HEK293 (cell line): ENCODE data around the gene RBM4.

Experiments used
- GLI4 ChIP-seq: fragments of 450-650 bp; formaldehyde crosslinking; IDR thresholded peaks from 2 replicates; pipeline ENCODE4 v1.5.1; 2016; ENCODE audit warnings: missing biosample characterization, missing genetic modification characterization
- GLIS1 ChIP-seq: fragments of 450-650 bp; formaldehyde crosslinking; IDR thresholded peaks from 2 replicates; pipeline ENCODE4 v1.5.1; 2016; ENCODE audit warnings: missing biosample characterization, missing genetic modification characterization
- HOXD13 ChIP-seq: sonication (generic); formaldehyde crosslinking; IDR thresholded peaks from 2 replicates; pipeline ENCODE4 v1.8.0; 2022; ENCODE audit warnings: missing genetic modification reagents, borderline replicate concordance
- KLF16 ChIP-seq: fragments of 450-650 bp; formaldehyde crosslinking; IDR thresholded peaks from 2 replicates; pipeline ENCODE4 v1.5.1; 2017; ENCODE audit warnings: missing biosample characterization, missing genetic modification characterization
- PRDM4 ChIP-seq: fragments of 450-650 bp; formaldehyde crosslinking; IDR thresholded peaks from 2 replicates; pipeline ENCODE4 v1.5.1; 2017; ENCODE audit warnings: missing biosample characterization, missing genetic modification characterization
- WT1 ChIP-seq: fragments of 450-650 bp; formaldehyde crosslinking; IDR thresholded peaks from 2 replicates; pipeline ENCODE4 v1.5.1; 2016; ENCODE audit warnings: missing biosample characterization, missing genetic modification characterization
- ZBTB21 ChIP-seq: fragments of 450-650 bp; formaldehyde crosslinking; IDR thresholded peaks from 2 replicates; pipeline ENCODE4 v1.5.1; 2017; ENCODE audit warnings: missing biosample characterization, missing genetic modification characterization
- ZBTB48 ChIP-seq: fragments of 450-650 bp; formaldehyde crosslinking; IDR thresholded peaks from 2 replicates; pipeline ENCODE4 v1.5.1; 2016; ENCODE audit warnings: missing biosample characterization, missing genetic modification characterization
- ZBTB49 ChIP-seq: fragments of 450-650 bp; formaldehyde crosslinking; IDR thresholded peaks from 2 replicates; pipeline ENCODE4 v1.5.1; 2016; ENCODE audit warnings: missing biosample characterization, missing genetic modification characterization, low read depth
- ZNF169 ChIP-seq: fragments of 450-650 bp; formaldehyde crosslinking; IDR thresholded peaks from 2 replicates; pipeline ENCODE4 v1.5.1; 2016; ENCODE audit warnings: missing biosample characterization, missing genetic modification characterization
- ZNF174 ChIP-seq: fragments of 450-650 bp; formaldehyde crosslinking; IDR thresholded peaks from 2 replicates; pipeline ENCODE4 v1.5.0; 2017; ENCODE audit warnings: missing biosample characterization, mild to moderate bottlenecking, missing genetic modification characterization
- ZNF248 ChIP-seq: fragments of 450-650 bp; formaldehyde crosslinking; IDR thresholded peaks from 2 replicates; pipeline ENCODE4 v1.5.1; 2017; ENCODE audit warnings: missing biosample characterization, missing genetic modification characterization
- ZNF274 ChIP-seq, 2 experiments: fragments of 200-500 bp in 1 of 2; fragments of 450-650 bp in 1 of 2; sonication (Bioruptor generic) in 1 of 2; formaldehyde crosslinking in 1 of 2; IDR thresholded peaks; 2 replicates each; pipeline versions ENCODE4 v1.5.1 to v1.6.1; 2014 to 2016; ENCODE audit warnings: borderline replicate concordance in 1 of 2, inconsistent platforms in 1 of 2, low read length in 1 of 2, missing biosample characterization in 1 of 2, missing genetic modification characterization in 1 of 2
- ZNF292 ChIP-seq: fragments of 450-650 bp; formaldehyde crosslinking; IDR thresholded peaks from 2 replicates; pipeline ENCODE4 v1.5.1; 2016; ENCODE audit warnings: low read depth, missing biosample characterization, missing genetic modification characterization, borderline replicate concordance
- ZNF335 ChIP-seq: fragments of 450-650 bp; formaldehyde crosslinking; conservative IDR thresholded peaks from 2 replicates; pipeline ENCODE4 v1.5.1; 2016; ENCODE audit warnings: missing biosample characterization, missing genetic modification characterization
- ZNF350 ChIP-seq: fragments of 450-650 bp; formaldehyde crosslinking; IDR thresholded peaks from 2 replicates; pipeline ENCODE4 v1.5.0; 2017; ENCODE audit warnings: missing biosample characterization, mild to moderate bottlenecking, missing genetic modification characterization
- ZNF404 ChIP-seq: fragments of 450-650 bp; formaldehyde crosslinking; IDR thresholded peaks from 2 replicates; pipeline ENCODE4 v1.5.1; 2017; ENCODE audit warnings: missing biosample characterization, missing genetic modification characterization
- ZNF501 ChIP-seq: fragments of 450-650 bp; formaldehyde crosslinking; IDR thresholded peaks from 2 replicates; pipeline ENCODE4 v1.5.1; 2016; ENCODE audit warnings: missing biosample characterization, missing genetic modification characterization
- ZNF514 ChIP-seq: fragments of 450-650 bp; formaldehyde crosslinking; IDR thresholded peaks from 2 replicates; pipeline ENCODE4 v1.5.1; 2016; ENCODE audit warnings: missing biosample characterization, missing genetic modification characterization
- ZNF600 ChIP-seq: fragments of 450-650 bp; formaldehyde crosslinking; IDR thresholded peaks from 2 replicates; pipeline ENCODE4 v1.5.1; 2016; ENCODE audit warnings: missing biosample characterization, missing genetic modification characterization
- ZNF621 ChIP-seq: fragments of 450-650 bp; formaldehyde crosslinking; IDR thresholded peaks from 2 replicates; pipeline ENCODE4 v1.5.1; 2017; ENCODE audit warnings: missing biosample characterization, missing genetic modification characterization
- ZNF624 ChIP-seq: fragments of 450-650 bp; formaldehyde crosslinking; IDR thresholded peaks from 2 replicates; pipeline ENCODE4 v1.5.1; 2017; ENCODE audit warnings: missing biosample characterization, missing genetic modification characterization
- ZSCAN18 ChIP-seq: fragments of 450-650 bp; formaldehyde crosslinking; IDR thresholded peaks from 2 replicates; pipeline ENCODE4 v1.5.1; 2016; ENCODE audit warnings: missing biosample characterization, missing genetic modification characterization
- ZSCAN30 ChIP-seq: fragments of 450-650 bp; IDR thresholded peaks from 2 replicates; pipeline ENCODE4 v1.5.1; 2018; ENCODE audit warnings: missing biosample characterization, mild to moderate bottlenecking, missing genetic modification characterization, moderate library complexity
- TF ChIP-seq, protein P1 (sequence below): fragments of 450-650 bp; formaldehyde crosslinking; IDR thresholded peaks from 2 replicates; pipeline ENCODE4 v1.5.1; 2016; ENCODE audit warnings: missing biosample characterization, missing genetic modification characterization
- TF ChIP-seq, protein P2 (sequence below): fragments of 450-650 bp; formaldehyde crosslinking; optimal IDR thresholded peaks from 2 replicates; pipeline ENCODE3; 2016; ENCODE audit warnings: missing biosample characterization, mild to moderate bottlenecking, missing genetic modification characterization
- TF ChIP-seq, protein P3 (sequence below): fragments of 450-650 bp; IDR thresholded peaks from 2 replicates; pipeline ENCODE4 v1.5.1; 2018; ENCODE audit warnings: missing biosample characterization, missing genetic modification characterization

The RBM4 gene

DNA sequence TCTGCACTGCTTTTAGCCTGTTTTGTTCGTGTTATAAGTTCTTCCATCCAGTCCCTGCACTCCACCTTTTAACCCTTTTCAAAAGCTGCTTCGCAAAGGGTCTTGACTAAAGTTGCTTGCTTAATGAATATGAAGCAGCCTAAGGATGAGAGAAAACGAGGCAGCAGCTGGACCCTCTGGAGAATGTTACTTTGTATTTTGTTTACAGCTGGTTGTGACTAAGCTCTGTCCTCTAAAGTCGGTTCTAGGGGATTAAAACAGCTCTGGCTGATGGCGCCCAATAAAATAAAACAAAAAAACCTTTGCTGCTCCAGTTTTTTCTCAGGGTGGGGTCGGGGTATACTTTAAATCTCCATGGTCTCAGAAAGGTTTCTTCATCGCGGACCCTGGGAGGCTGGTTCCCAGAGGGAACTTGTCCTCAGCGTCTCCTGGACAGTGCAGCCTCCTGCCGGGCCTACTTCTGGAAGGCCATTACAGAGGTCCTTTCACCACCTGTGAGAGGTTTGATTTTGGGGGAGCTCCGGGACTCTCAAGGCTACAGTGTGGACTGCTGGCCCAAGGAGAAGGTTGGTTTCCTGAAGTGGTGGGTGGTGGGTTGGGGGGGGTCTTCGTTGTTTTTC is 836 bp upstream of the RBM4 start (continued):
- TF ChIP-seq, protein P1, sequence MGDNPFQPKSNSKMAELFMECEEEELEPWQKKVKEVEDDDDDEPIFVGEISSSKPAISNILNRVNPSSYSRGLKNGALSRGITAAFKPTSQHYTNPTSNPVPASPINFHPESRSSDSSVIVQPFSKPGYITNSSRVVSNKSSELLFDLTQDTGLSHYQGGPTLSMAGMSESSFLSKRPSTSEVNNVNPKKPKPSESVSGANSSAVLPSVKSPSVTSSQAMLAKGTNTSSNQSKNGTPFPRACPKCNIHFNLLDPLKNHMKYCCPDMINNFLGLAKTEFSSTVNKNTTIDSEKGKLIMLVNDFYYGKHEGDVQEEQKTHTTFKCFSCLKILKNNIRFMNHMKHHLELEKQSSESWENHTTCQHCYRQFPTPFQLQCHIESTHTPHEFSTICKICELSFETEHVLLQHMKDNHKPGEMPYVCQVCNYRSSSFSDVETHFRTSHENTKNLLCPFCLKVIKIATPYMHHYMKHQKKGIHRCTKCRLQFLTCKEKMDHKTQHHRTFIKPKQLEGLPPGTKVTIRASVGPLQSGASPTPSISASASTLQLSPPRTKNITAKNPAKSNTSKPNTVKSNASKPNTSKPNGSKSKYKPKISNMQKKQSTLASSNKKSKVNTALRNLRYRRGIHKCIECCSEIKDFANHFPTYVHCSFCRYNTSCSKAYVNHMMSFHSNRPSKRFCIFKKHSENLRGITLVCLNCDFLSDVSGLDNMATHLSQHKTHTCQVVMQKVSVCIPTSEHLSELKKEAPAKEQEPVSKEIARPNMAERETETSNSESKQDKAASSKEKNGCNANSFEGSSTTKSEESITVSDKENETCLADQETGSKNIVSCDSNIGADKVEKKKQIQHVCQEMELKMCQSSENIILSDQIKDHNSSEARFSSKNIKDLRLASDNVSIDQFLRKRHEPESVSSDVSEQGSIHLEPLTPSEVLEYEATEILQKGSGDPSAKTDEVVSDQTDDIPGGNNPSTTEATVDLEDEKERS (tag by site-specific recombination), result no peak
- no peak for TF ChIP-seq ZNF621
- no peak for TF ChIP-seq ZNF169 (tag by site-specific recombination)
- no peak for TF ChIP-seq ZNF350 (tag by site-specific recombination)
- peak; percentile 93 for TF ChIP-seq GLIS1 (tag by site-specific recombination)
- TF ChIP-seq GLI4 (tag by site-specific recombination), result no peak
- no peak for TF ChIP-seq ZNF404 (tag by site-specific recombination)
- 0 out of 2 replicates have a peak, but pooled peaks have one; percentile 22 for TF ChIP-seq ZBTB21 (tag by site-specific recombination)
- TF ChIP-seq, protein P2, sequence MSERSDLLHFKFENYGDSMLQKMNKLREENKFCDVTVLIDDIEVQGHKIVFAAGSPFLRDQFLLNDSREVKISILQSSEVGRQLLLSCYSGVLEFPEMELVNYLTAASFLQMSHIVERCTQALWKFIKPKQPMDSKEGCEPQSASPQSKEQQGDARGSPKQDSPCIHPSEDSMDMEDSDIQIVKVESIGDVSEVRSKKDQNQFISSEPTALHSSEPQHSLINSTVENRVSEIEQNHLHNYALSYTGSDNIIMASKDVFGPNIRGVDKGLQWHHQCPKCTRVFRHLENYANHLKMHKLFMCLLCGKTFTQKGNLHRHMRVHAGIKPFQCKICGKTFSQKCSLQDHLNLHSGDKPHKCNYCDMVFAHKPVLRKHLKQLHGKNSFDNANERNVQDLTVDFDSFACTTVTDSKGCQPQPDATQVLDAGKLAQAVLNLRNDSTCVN (tag by site-specific recombination), result no peak
- TF ChIP-seq ZNF600, result no peak
- no peak for TF ChIP-seq ZNF335
- no peak for TF ChIP-seq ZNF174 (tag by site-specific recombination)
- TF ChIP-seq ZNF501, result no peak; the same call in 1 of the 2 replicates
- no peak for TF ChIP-seq ZSCAN30 (tag by site-specific recombination)
- TF ChIP-seq KLF16 (tag by site-specific recombination), result no peak
- TF ChIP-seq WT1, result no peak
- TF ChIP-seq ZBTB48 (tag by site-specific recombination), result no peak
- no peak for TF ChIP-seq ZNF514 (tag by site-specific recombination)
- TF ChIP-seq PRDM4 (tag by site-specific recombination), result no peak
- no peak for TF ChIP-seq ZNF624 (tag by site-specific recombination)
- TF ChIP-seq, protein P3, sequence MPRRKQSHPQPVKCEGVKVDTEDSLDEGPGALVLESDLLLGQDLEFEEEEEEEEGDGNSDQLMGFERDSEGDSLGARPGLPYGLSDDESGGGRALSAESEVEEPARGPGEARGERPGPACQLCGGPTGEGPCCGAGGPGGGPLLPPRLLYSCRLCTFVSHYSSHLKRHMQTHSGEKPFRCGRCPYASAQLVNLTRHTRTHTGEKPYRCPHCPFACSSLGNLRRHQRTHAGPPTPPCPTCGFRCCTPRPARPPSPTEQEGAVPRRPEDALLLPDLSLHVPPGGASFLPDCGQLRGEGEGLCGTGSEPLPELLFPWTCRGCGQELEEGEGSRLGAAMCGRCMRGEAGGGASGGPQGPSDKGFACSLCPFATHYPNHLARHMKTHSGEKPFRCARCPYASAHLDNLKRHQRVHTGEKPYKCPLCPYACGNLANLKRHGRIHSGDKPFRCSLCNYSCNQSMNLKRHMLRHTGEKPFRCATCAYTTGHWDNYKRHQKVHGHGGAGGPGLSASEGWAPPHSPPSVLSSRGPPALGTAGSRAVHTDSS (tag by site-specific recombination), result no peak
- no peak for TF ChIP-seq ZNF292 (tag by site-specific recombination)
- no peak for TF ChIP-seq ZNF274 (IDR thresholded peaks at IDR 0.05; ENCODE audit: low read length)
- TF ChIP-seq ZNF274 (tag by site-specific recombination; IDR thresholded peaks at IDR 0.05; ENCODE audit: borderline replicate concordance), result no peak
- TF ChIP-seq ZNF248, result no peak
- TF ChIP-seq ZSCAN18 (tag by site-specific recombination), result no peak
- no peak for TF ChIP-seq HOXD13 (CRISPR knock-in tag)
- TF ChIP-seq ZBTB49 (tag by site-specific recombination), result no peak
